Measurements from ENCODE around the gene TLCD5. TPM values are rescaled to one million over a fixed set of nuclear protein-coding genes. Genes with fewer than 3 reads are reported as not detected.

TLCD5 gene
- total and polyA plus RNA-seq, 4 donors, result 2.0 to 10.8 (median 3.1) TPM

- no peaks in the 10 kb centered on the region for H3K27me3 ChIP-seq (ENCODE audit: control insufficient read depth in 3 of 3, insufficient read depth in 3 of 3, low read length in 2 of 3)
- H3K4me3 ChIP-seq, result no peak overlapping the region
- H3K27ac ChIP-seq (ENCODE audit: low read depth in 1 of 2, low read length in 1 of 2), result peak overlapping the region in 1 of 2 donors; percentile 45
- H3K36me3 ChIP-seq (ENCODE audit: control insufficient read depth in 4 of 4, insufficient read depth in 4 of 4, low read length in 4 of 4), result no peaks in the 10 kb centered on the region
- TF ChIP-seq, protein P1, sequence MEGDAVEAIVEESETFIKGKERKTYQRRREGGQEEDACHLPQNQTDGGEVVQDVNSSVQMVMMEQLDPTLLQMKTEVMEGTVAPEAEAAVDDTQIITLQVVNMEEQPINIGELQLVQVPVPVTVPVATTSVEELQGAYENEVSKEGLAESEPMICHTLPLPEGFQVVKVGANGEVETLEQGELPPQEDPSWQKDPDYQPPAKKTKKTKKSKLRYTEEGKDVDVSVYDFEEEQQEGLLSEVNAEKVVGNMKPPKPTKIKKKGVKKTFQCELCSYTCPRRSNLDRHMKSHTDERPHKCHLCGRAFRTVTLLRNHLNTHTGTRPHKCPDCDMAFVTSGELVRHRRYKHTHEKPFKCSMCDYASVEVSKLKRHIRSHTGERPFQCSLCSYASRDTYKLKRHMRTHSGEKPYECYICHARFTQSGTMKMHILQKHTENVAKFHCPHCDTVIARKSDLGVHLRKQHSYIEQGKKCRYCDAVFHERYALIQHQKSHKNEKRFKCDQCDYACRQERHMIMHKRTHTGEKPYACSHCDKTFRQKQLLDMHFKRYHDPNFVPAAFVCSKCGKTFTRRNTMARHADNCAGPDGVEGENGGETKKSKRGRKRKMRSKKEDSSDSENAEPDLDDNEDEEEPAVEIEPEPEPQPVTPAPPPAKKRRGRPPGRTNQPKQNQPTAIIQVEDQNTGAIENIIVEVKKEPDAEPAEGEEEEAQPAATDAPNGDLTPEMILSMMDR (IDR thresholded peaks at IDR 0.05; ENCODE audit: control extremely low read depth, extremely low read depth), result no peak
- WGBS, 2 donors, result 58 to 71% methylated on average over 3 of the region's 3 CpGs
- H3K9me3 ChIP-seq (ENCODE audit: control insufficient read depth in 4 of 4, insufficient read depth in 3 of 4, low read length in 3 of 4), result no peaks in the 10 kb centered on the region
- no peak overlapping the region for H3K9ac ChIP-seq (ENCODE audit: insufficient read depth in 1 of 2, low read length in 2 of 2)
- no peak for DNase-seq
- H3K4me1 ChIP-seq (ENCODE audit: control insufficient read depth in 5 of 5, insufficient read depth in 5 of 5, low read length in 5 of 5), result peaks cover 3 to 38% (median 15%) of the 10 kb centered on the region in 5 donors
- ATAC-seq (ENCODE audit: insufficient read depth, low FRiP score), result no peak
These were observed 17.1 kb downstream of the TLCD5 start for GRCh38 chr11:120342226-120342625.

DNA sequence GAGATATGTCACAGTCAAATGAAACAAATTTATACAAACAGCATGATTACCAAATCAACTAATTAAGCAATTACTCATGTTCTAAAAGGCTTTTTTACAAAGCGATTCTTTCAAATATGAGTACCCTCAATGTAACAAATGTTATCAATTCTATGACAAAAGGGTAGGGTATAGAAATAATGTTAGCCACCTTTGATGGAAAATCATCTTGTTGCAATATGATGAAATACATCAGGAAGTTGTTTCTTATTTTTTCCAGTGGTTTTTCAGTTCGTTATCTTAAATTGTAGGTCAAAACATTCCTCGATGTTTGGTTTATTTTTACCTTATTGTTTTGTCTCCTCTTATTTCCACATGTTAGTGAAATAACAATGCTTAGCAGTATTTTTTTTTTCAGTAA, 17.6 kb downstream of the TLCD5 start:
- ATAC-seq (ENCODE audit: insufficient read depth, low FRiP score), result no peak

GRCh38 chr11:120343429-120343828, 18.3 kb downstream of the TLCD5 start:
- Histone ChIP-seq H3K27me3 (ENCODE audit: control insufficient read depth in 3 of 3, insufficient read depth in 3 of 3, low read length in 2 of 3) (no peaks in the 10 kb centered on the region), H3K4me1 (ENCODE audit: control insufficient read depth in 5 of 5, insufficient read depth in 5 of 5, low read length in 5 of 5) (peaks cover 3 to 42% (median 18%) of the 10 kb centered on the region in 5 donors), H3K36me3 (ENCODE audit: control insufficient read depth in 4 of 4, insufficient read depth in 4 of 4, low read length in 4 of 4) (no peaks in the 10 kb centered on the region), H3K4me3 (no peak overlapping the region), H3K27ac (ENCODE audit: low read depth in 1 of 2, low read length in 1 of 2) (no peak overlapping the region), H3K9ac (ENCODE audit: insufficient read depth in 1 of 2, low read length in 2 of 2) (no peak overlapping the region), H3K9me3 (ENCODE audit: control insufficient read depth in 4 of 4, insufficient read depth in 3 of 4, low read length in 3 of 4) (no peaks in the 10 kb centered on the region)
- TF ChIP-seq, protein P1 (IDR thresholded peaks at IDR 0.05; ENCODE audit: control extremely low read depth, extremely low read depth), result no peak
- DNase-seq (no peak), ATAC-seq (ENCODE audit: insufficient read depth, low FRiP score) (no peak)
- WGBS, 2 donors, result 70 to 88% methylated on average over 2 of the region's 2 CpGs

More for the DNA sequence above, 17.6 kb downstream of the TLCD5 start:
- H3K4me1 ChIP-seq (ENCODE audit: control insufficient read depth in 5 of 5, insufficient read depth in 5 of 5, low read length in 5 of 5), result peaks cover 3 to 43% (median 17%) of the 10 kb centered on the region in 5 donors
- TF ChIP-seq, protein P1 (IDR thresholded peaks at IDR 0.05; ENCODE audit: control extremely low read depth, extremely low read depth), result no peak
- no peak overlapping the region for H3K9ac ChIP-seq (ENCODE audit: insufficient read depth in 1 of 2, low read length in 2 of 2)
- 52 to 63% methylated on average over 3 of the region's 3 CpGs for WGBS, 2 donors
- H3K4me3 ChIP-seq, result no peak overlapping the region
- no peaks in the 10 kb centered on the region for H3K36me3 ChIP-seq (ENCODE audit: control insufficient read depth in 4 of 4, insufficient read depth in 4 of 4, low read length in 4 of 4)
- H3K9me3 ChIP-seq (ENCODE audit: control insufficient read depth in 4 of 4, insufficient read depth in 3 of 4, low read length in 3 of 4), result no peaks in the 10 kb centered on the region
- DNase-seq, result no peak
- no peaks in the 10 kb centered on the region for H3K27me3 ChIP-seq (ENCODE audit: control insufficient read depth in 3 of 3, insufficient read depth in 3 of 3, low read length in 2 of 3)
- H3K27ac ChIP-seq (ENCODE audit: low read depth in 1 of 2, low read length in 1 of 2), result no peak overlapping the region

All from lung (tissue), 12 donors.